IMR-90 (cell line): ENCODE data around the gene ADAM12. TPM values are rescaled to one million over a fixed set of nuclear protein-coding genes. Genes with fewer than 3 reads are reported as not detected.

Experiments used
- ATAC-seq: fragments of 200-7000 bp; cut with Tn5 transposase; 2 replicates; pipeline ENCODE4 v1.9.1; 2020; ENCODE audit warnings: low read depth, mild to moderate bottlenecking, moderate library complexity
- BruUV-seq: library from RNA; stranded (reverse); fragments of 400-500 nt; replicated peaks from 2 replicates; lab custom pipeline; 2021; lab: Mats Ljungman, UMichigan
- CTCF ChIA-PET: fragments of 300-600 bp; formaldehyde crosslinking; extraction: SDS; loops from one replicate; lab custom pipeline; 2021; ENCODE audit warnings: antibody characterized with exemption; lab: Yijun Ruan, JAX
- POLR2A ChIA-PET: fragments of 300-600 bp; sonication (Branson Sonifier 250); formaldehyde crosslinking; loops from one replicate; lab custom pipeline; 2022; ENCODE audit warnings: antibody characterized with exemption; ENCODE audit not compliant: unreplicated experiment; lab: Charles Lee
- DNase-seq: peaks from one replicate; pipeline ENCODE4 v3.0.0; 2013
- H2AFZ ChIP-seq: replicated peaks from 2 replicates; pipeline ENCODE3; 2013; ENCODE audit warnings: low read length, mild to moderate bottlenecking; ENCODE audit not compliant: poor library complexity
- H2AK5ac ChIP-seq: 2 replicates; pipeline ENCODE4 v1.6.1; 2013; ENCODE audit warnings: low read depth, low read length, inconsistent platforms
- H2AK9ac ChIP-seq: replicated peaks from 2 replicates; pipeline ENCODE3; 2013; ENCODE audit warnings: mild to moderate bottlenecking, low read depth, low read length, moderate library complexity; ENCODE audit not compliant: poor library complexity
- H2BK120ac ChIP-seq: 2 replicates; pipeline ENCODE4 v1.6.1; 2013; ENCODE audit warnings: low read depth, low read length, inconsistent platforms
- H2BK15ac ChIP-seq: 3 replicates; pipeline ENCODE4 v1.6.1; 2013; ENCODE audit warnings: low read depth, low read length, inconsistent platforms
- H2BK20ac ChIP-seq: 2 replicates; pipeline ENCODE4 v1.6.1; 2013; ENCODE audit warnings: low read depth, mild to moderate bottlenecking, inconsistent platforms, low read length, moderate library complexity
- H2BK5ac ChIP-seq: 2 replicates; pipeline ENCODE4 v1.6.1; 2013; ENCODE audit warnings: mild to moderate bottlenecking, low read depth, low read length, inconsistent platforms; ENCODE audit not compliant: poor library complexity, severe bottlenecking
- H3K14ac ChIP-seq: replicated peaks from 2 replicates; pipeline ENCODE4 v1.6.1; 2013; ENCODE audit warnings: low read depth, low read length, inconsistent platforms
- H3K18ac ChIP-seq: 2 replicates; pipeline ENCODE4 v1.6.1; 2013; ENCODE audit warnings: low read depth, low read length, control low read depth
- H3K23ac ChIP-seq: 2 replicates; pipeline ENCODE4 v1.6.1; 2013; ENCODE audit warnings: low read depth, low read length, inconsistent platforms
- H3K27ac ChIP-seq: 2 replicates; pipeline ENCODE4 v1.5.1; 2013; ENCODE audit warnings: mild to moderate bottlenecking, control low read depth, low read length; ENCODE audit not compliant: insufficient read depth
- H3K27me3 ChIP-seq: 2 replicates; pipeline ENCODE4 v1.6.1; 2013; ENCODE audit warnings: low read length; ENCODE audit not compliant: control insufficient read depth, insufficient read depth
- H3K36me3 ChIP-seq: 2 replicates; pipeline ENCODE4 v1.6.1; 2013; ENCODE audit warnings: low read length, mixed read lengths; ENCODE audit not compliant: control insufficient read depth, insufficient read depth
- H3K4ac ChIP-seq: 2 replicates; pipeline ENCODE4 v1.6.1; 2013; ENCODE audit warnings: low read depth, low read length, inconsistent platforms
- H3K4me1 ChIP-seq: 2 replicates; pipeline ENCODE4 v1.6.1; 2013; ENCODE audit warnings: low read length, mixed read lengths; ENCODE audit not compliant: control insufficient read depth, insufficient read depth
- H3K4me2 ChIP-seq: 2 replicates; pipeline ENCODE4 v1.6.1; 2013; ENCODE audit warnings: low read depth, mild to moderate bottlenecking, control low read depth, low read length, moderate library complexity
- H3K4me3 ChIP-seq: 2 replicates; pipeline ENCODE4 v1.5.1; 2013; ENCODE audit warnings: low read depth, mild to moderate bottlenecking, control low read depth, low read length, moderate library complexity; ENCODE audit not compliant: insufficient read depth
- H3K56ac ChIP-seq: 2 replicates; pipeline ENCODE4 v1.6.1; 2013; ENCODE audit warnings: low read length, inconsistent platforms; ENCODE audit not compliant: insufficient read depth; ENCODE audit errors: extremely low read depth
- H3K79me1 ChIP-seq, 2 experiments: 2 replicates each; pipeline ENCODE4 v1.6.1; 2013; ENCODE audit warnings: low read length in 2 of 2, inconsistent platforms in 1 of 2, low read depth in 1 of 2
- H3K9ac ChIP-seq: 2 replicates; pipeline ENCODE4 v1.6.1; 2013; ENCODE audit warnings: low read depth, low read length, control low read depth
- H3K9me1 ChIP-seq: 2 replicates; pipeline ENCODE4 v1.6.1; 2013; ENCODE audit warnings: low read length, inconsistent platforms; ENCODE audit not compliant: insufficient read depth
- H3K9me3 ChIP-seq: 2 replicates; pipeline ENCODE4 v1.6.1; 2013; ENCODE audit warnings: low read length; ENCODE audit not compliant: control insufficient read depth, insufficient read depth
- H4K20me1 ChIP-seq: 2 replicates; pipeline ENCODE4 v1.6.1; 2013; ENCODE audit warnings: low read length, inconsistent platforms; ENCODE audit not compliant: insufficient read depth
- H4K5ac ChIP-seq: 2 replicates; pipeline ENCODE4 v1.6.1; 2013; ENCODE audit warnings: mild to moderate bottlenecking, low read depth, low read length, control low read depth
- H4K8ac ChIP-seq, 2 experiments: 2 replicates each; pipeline ENCODE4 v1.6.1; 2013; ENCODE audit warnings: low read depth in 2 of 2, low read length in 2 of 2, control low read depth in 1 of 2, inconsistent platforms in 1 of 2
- H4K91ac ChIP-seq: 2 replicates; pipeline ENCODE4 v1.6.1; 2013; ENCODE audit warnings: low read depth, low read length, inconsistent platforms; ENCODE audit not compliant: insufficient read depth
- FOS ChIP-seq: fragments of 150-350 bp; IDR thresholded peaks from 2 replicates; pipeline ENCODE4 v1.6.1; 2016; ENCODE audit warnings: low read depth, low read length
- MAZ ChIP-seq: IDR thresholded peaks from 2 replicates; pipeline ENCODE4 v1.6.1; 2012; ENCODE audit warnings: low read depth, mild to moderate bottlenecking, low read length, improper control_type of control experiment, moderate library complexity, borderline replicate concordance
- MXI1 ChIP-seq: IDR thresholded peaks from 2 replicates; pipeline ENCODE4 v1.6.1; 2012; ENCODE audit warnings: low read depth, mild to moderate bottlenecking, low read length, moderate library complexity, borderline replicate concordance
- RCOR1 ChIP-seq: IDR thresholded peaks from 2 replicates; pipeline ENCODE4 v1.6.1; 2012; ENCODE audit warnings: mild to moderate bottlenecking, low read length, improper control_type of control experiment; ENCODE audit not compliant: insufficient replicate concordance
- WGBS, 2 experiments: methylation state at CpG; one replicate each; pipeline versions ENCODE4 v1.1.5 to v1.1.7; 2013; ENCODE audit warnings: missing lambda C conversion rate in 2 of 2; ENCODE audit not compliant: insufficient read length in 1 of 2; ENCODE audit errors: extremely low coverage in 2 of 2; 5-methylcytosine and 5-hydroxymethylcytosine counted together
- dilution Hi-C: fragments of 300-500 bp; cut with HindIII; formaldehyde crosslinking; loops from one replicate; pipeline ENCODE4 v1.14.3; 2018; ENCODE audit warnings: low sequenced_read_pairs; ENCODE audit not compliant: unreplicated experiment
- in situ Hi-C: fragments of 300-500 bp; cut with MboI; formaldehyde crosslinking; loops from 3 replicates; pipeline ENCODE4 v1.14.3; 2019; ENCODE audit warnings: low sequenced_read_pairs, inconsistent platforms, mixed read lengths
- intact Hi-C: fragments of 100-400 bp; cut with micrococcal nuclease; formaldehyde crosslinking; loops from 2 replicates; pipeline ENCODE4 v1.10.0; 2022
- polyA plus RNA-seq, 3 experiments: library from polyadenylated mRNA; depleted of rRNA; stranded (reverse); fragments of >200 nt; gene quantifications; 2 replicates each; pipeline ENCODE4 v1.2.3, GENCODE V29; 2012; ENCODE audit warnings: low replicate concordance in 1 of 3
- total RNA-seq: library from RNA; depleted of rRNA; stranded (reverse); fragments of >200 nt; gene quantifications from 2 replicates; pipeline ENCODE4 v1.2.3, GENCODE V29; 2012
- TF ChIP-seq, protein P1 (sequence below): conservative IDR thresholded peaks from 2 replicates; pipeline ENCODE4 v1.5.1; 2012; ENCODE audit warnings: mild to moderate bottlenecking, low read depth, low read length, improper control_type of control experiment

ADAM12 gene
- total and polyA plus RNA-seq, 2 of the 4 experiments (the other 2 are of a cell fraction): 9.6 to 10.2 TPM

DNA sequence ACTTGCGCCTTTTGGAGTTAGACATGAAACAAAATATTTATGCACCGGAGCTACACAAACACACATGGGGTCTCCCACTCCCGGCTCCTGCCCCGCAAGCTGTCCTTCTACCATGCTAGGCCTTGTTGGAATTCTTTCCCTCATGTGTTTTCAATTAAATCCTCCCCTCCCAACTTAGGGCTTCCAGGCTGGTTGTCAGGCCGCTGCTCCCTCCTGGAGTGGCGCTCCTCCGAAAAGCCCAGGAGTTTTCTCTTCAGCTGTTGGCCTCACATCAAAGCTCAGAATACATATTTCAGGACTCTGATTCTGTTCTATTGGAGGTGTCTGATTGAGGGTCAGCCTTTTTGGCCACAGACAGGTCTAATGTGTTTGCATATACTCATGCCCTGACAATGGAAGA is 378.6 kb downstream of the ADAM12 start:
- CTCF ChIA-PET: interaction anchor here (0.6 kb wide), 1 partner anchor 53 kb away, joined by 3 read pairs; no protein-coding TSS in a partner anchor

More for the DNA sequence above, 378.6 kb downstream of the ADAM12 start:
- H3K56ac ChIP-seq: no peak overlapping the region
- TF ChIP-seq RCOR1 (no peak), FOS (no peak), MAZ (no peak), MXI1 (no peak)
- TF ChIP-seq, protein P1, sequence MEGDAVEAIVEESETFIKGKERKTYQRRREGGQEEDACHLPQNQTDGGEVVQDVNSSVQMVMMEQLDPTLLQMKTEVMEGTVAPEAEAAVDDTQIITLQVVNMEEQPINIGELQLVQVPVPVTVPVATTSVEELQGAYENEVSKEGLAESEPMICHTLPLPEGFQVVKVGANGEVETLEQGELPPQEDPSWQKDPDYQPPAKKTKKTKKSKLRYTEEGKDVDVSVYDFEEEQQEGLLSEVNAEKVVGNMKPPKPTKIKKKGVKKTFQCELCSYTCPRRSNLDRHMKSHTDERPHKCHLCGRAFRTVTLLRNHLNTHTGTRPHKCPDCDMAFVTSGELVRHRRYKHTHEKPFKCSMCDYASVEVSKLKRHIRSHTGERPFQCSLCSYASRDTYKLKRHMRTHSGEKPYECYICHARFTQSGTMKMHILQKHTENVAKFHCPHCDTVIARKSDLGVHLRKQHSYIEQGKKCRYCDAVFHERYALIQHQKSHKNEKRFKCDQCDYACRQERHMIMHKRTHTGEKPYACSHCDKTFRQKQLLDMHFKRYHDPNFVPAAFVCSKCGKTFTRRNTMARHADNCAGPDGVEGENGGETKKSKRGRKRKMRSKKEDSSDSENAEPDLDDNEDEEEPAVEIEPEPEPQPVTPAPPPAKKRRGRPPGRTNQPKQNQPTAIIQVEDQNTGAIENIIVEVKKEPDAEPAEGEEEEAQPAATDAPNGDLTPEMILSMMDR: no peak
- peaks cover 4% of the 10 kb centered on the region for H3K4me1 ChIP-seq
- no peak overlapping the region for H2BK120ac ChIP-seq
- no peak overlapping the region for H2AFZ ChIP-seq
- in situ Hi-C loops: no loop called here
- no peak overlapping the region for H4K5ac ChIP-seq
- no peaks in the 10 kb centered on the region for H3K36me3 ChIP-seq
- H3K9me3 ChIP-seq: peaks cover 3% of the 10 kb centered on the region
- H4K8ac ChIP-seq: no peak overlapping the region
- H4K91ac ChIP-seq: no peak overlapping the region
- intact Hi-C loops: no loop called here
- DNase-seq (no peak), ATAC-seq (no peak)
- no peak overlapping the region for H3K27ac ChIP-seq
- no peaks in the 10 kb centered on the region for H3K79me1 ChIP-seq
- H2BK5ac ChIP-seq: no peak overlapping the region
- no peak overlapping the region for H3K9ac ChIP-seq
- H3K27me3 ChIP-seq: peaks cover 37% of the 10 kb centered on the region
- H4K20me1 ChIP-seq: peaks cover 8% of the 10 kb centered on the region
- H3K4ac ChIP-seq: no peak overlapping the region
- no peak overlapping the region for H2AK9ac ChIP-seq
- H3K23ac ChIP-seq: no peak overlapping the region
- H3K14ac ChIP-seq: no peak overlapping the region
- no peak overlapping the region for H2BK15ac ChIP-seq
- no peak overlapping the region for H2BK20ac ChIP-seq
- BruUV-seq: no TSS peak
- dilution Hi-C loops: no loop called here
- no peak overlapping the region for H3K18ac ChIP-seq
- no peaks in the 10 kb centered on the region for H3K9me1 ChIP-seq
- WGBS, 2 experiments: no CpG with 5 or more reads among the region's 7 CpGs
- no peak overlapping the region for H2AK5ac ChIP-seq
- H3K4me2 ChIP-seq: no peak overlapping the region
- H3K4me3 ChIP-seq: no peak overlapping the region
- POLR2A ChIA-PET: no interaction called here
